ENCODE results near the gene ACVRL1. TPM values are rescaled to one million over a fixed set of nuclear protein-coding genes. Genes with fewer than 3 reads are reported as not detected.

ACVRL1 gene
- total and polyA plus RNA-seq, 8 donors: 74.2 to 173 (median 95.8) TPM

DNA sequence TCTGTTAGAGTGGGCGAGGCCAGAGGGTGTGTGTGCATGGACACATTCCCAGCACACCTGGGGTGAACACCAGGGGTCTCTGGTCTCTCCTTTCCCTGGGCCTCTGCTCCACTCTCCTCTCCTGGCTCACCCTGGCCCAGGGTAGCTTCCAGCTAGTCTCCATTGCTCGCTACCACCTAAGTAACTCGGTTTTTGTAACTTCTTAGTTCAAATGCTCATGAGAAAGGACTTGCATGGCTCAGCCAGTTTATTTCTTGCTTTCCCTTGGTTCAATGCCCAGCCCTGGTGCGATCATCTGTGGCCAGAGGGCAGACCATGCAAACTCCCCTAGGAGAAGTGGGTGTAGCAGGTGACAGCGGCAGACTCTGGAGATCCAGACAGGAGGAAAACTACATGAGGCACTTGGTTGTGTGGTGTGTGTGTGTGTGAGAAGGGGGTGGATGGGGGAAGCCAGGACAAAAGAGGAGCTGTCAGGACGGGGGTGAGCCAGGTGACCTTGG is 35.2 kb downstream of the ACVRL1 start:
- Histone ChIP-seq H3K4me1 (peaks cover 0 to 6% of the 10 kb centered on the region in 2 donors), H3K36me3 (no peaks in the 10 kb centered on the region), H3K27me3 (no peaks in the 10 kb centered on the region), H3K27ac (no peak overlapping the region), H3K4me3 (no peak overlapping the region), H3K9me3 (peaks cover 0 to 24% of the 10 kb centered on the region in 2 donors)
- ATAC-seq (no peak), DNase-seq (no peak)
- TF ChIP-seq, protein P1, sequence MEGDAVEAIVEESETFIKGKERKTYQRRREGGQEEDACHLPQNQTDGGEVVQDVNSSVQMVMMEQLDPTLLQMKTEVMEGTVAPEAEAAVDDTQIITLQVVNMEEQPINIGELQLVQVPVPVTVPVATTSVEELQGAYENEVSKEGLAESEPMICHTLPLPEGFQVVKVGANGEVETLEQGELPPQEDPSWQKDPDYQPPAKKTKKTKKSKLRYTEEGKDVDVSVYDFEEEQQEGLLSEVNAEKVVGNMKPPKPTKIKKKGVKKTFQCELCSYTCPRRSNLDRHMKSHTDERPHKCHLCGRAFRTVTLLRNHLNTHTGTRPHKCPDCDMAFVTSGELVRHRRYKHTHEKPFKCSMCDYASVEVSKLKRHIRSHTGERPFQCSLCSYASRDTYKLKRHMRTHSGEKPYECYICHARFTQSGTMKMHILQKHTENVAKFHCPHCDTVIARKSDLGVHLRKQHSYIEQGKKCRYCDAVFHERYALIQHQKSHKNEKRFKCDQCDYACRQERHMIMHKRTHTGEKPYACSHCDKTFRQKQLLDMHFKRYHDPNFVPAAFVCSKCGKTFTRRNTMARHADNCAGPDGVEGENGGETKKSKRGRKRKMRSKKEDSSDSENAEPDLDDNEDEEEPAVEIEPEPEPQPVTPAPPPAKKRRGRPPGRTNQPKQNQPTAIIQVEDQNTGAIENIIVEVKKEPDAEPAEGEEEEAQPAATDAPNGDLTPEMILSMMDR (IDR thresholded peaks at IDR 0.05): no peak
- intact Hi-C loops (cut with DNase I): no loop called here

DNA sequence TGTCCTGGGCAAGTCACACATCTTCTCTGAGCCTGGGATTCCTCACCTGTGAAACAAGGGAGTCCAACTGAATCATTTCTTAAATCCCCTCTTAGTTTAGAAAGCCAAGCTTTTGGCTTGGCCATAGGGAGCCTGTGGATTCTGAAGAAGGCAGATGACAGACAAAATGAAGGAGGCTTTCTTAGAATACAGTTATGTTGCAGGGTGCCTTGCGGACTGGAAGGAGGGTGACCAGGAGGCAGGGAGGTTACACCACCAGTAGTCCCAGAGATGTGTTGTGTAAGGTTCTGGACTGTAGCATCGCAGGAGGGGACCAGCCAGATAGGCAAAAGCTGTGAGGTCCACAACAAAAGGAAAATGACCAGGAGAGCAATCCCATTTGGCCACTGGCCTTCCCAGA is 36.0 kb downstream of the ACVRL1 start:
- TF ChIP-seq, protein P1 (IDR thresholded peaks at IDR 0.05): no peak
- Histone ChIP-seq H3K9me3 (peaks cover 0 to 24% of the 10 kb centered on the region in 2 donors), H3K4me3 (no peak overlapping the region), H3K36me3 (no peaks in the 10 kb centered on the region), H3K27me3 (no peaks in the 10 kb centered on the region), H3K4me1 (peaks cover 0 to 6% of the 10 kb centered on the region in 2 donors), H3K27ac (no peak overlapping the region)
- intact Hi-C loops (cut with DNase I): no loop called here
- no peak for ATAC-seq
- DNase-seq: no peak

DNA sequence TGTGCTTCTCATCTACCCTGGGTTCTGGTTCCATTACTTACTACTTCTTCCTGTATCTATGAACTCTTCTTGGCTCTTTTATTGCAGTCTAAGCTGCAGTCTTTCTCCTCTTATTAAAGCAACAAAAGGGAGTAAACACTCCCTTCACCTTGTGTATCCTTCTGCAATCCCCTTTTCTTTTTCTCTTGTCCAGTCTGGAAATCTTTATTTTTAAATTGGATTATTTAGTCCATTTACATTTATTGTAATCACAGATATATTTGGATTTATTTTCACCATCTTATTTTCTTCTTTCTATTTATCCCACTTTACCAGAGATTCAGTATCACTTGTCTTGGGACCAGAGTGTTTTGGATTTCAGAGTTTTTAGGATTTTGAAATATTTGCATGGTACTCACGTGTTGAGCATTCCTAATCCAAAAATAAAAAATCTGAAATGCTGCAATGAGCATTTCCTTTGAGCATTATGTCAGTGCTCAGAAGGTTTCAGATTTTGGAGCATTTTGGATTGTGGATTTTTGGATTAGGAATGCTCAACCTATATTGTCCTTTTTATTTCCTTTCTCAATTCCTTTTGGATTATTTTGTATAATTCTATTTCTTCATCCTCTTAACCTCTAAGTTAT is 37.4 kb downstream of the ACVRL1 start:
- Histone ChIP-seq H3K27ac (no peak overlapping the region), H3K9me3 (peaks cover 0 to 24% of the 10 kb centered on the region in 2 donors), H3K4me1 (peaks cover 0 to 6% of the 10 kb centered on the region in 2 donors), H3K36me3 (no peaks in the 10 kb centered on the region), H3K27me3 (no peaks in the 10 kb centered on the region), H3K4me3 (no peak overlapping the region)
- intact Hi-C loops (cut with DNase I): no loop called here
- ATAC-seq (no peak), DNase-seq (no peak)
- TF ChIP-seq, protein P1 (IDR thresholded peaks at IDR 0.05): no peak

DNA sequence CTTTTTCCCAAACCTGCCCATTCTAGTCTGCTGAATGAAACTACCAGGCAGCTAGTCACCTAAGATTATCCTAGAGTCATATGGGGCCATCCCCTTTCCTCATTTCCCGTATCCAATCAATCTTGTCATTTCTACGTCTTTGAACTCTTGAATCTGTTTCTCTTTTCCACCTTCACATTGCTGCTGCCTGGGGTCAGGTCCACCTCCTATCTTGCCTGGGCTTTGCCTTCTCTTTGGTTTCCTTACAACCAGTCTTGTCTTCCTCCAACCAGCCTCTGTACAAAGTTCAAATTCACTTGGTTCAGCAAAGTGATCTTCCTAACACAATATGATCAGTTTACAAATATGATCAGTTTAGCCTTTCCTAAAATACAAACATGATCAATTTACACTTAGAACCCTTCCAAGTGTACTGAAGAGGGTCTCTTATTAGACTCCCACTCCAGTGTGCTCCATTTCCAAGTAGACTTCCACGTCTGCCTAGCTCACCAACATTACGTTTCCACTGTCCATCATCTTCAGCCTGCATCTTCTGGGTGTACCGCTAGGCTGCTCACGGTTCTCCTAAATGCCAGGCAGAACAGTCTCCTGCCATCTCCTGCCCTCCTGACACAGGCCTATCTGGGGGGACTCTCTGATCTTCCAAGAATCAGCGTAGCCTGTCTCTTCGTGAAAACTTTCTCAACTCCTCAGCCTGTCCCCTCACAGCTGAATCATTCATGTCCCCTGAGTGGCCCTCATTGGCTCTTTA is 40.1 kb downstream of the ACVRL1 start:
- H3K4me3 ChIP-seq: no peak overlapping the region
- peaks cover 0 to 24% of the 10 kb centered on the region in 2 donors for H3K9me3 ChIP-seq
- H3K36me3 ChIP-seq: no peaks in the 10 kb centered on the region
- DNase-seq (no peak), ATAC-seq (no peak)
- H3K4me1 ChIP-seq: peaks cover 0 to 8% of the 10 kb centered on the region in 2 donors
- intact Hi-C loops (cut with DNase I): no loop called here
- no peak overlapping the region for H3K27ac ChIP-seq
- H3K27me3 ChIP-seq: no peaks in the 10 kb centered on the region
- TF ChIP-seq, protein P1 (IDR thresholded peaks at IDR 0.05): no peak

DNA sequence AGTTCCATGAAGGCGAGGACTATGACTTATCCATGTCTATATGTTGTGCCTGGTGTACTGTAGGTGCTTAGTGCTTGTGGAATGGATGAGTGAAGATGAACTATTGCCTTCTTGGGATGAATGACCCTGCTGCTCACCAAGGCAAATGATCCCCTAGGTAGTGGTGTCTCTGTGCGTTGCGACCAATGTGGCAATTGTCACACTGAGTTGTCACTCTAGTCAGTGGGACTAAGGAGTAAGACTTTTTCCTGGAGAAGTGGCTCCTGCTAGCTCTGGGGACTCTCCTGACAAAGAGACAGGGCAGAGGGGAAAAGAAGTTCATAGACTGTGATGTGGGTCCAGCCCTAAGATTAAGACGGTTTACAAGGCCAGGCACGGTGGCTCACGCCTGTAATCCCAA is 40.8 kb downstream of the ACVRL1 start:
- no peaks in the 10 kb centered on the region for H3K36me3 ChIP-seq
- no peaks in the 10 kb centered on the region for H3K27me3 ChIP-seq
- ATAC-seq (no peak), DNase-seq (no peak)
- TF ChIP-seq, protein P1 (IDR thresholded peaks at IDR 0.05): no peak
- intact Hi-C loops (cut with DNase I): no loop called here
- H3K9me3 ChIP-seq: peaks cover 0 to 24% of the 10 kb centered on the region in 2 donors
- H3K27ac ChIP-seq: no peak overlapping the region
- peaks cover 2 to 14% of the 10 kb centered on the region in 2 donors for H3K4me1 ChIP-seq
- H3K4me3 ChIP-seq: no peak overlapping the region
